PC-3 (cell line): Measurements from ENCODE around the gene CLDN8. TPM values are rescaled to one million over a fixed set of nuclear protein-coding genes. Genes with fewer than 3 reads are reported as not detected.

ENCODE experiments used
- ATAC-seq: fragments of 200-7000 bp; cut with Tn5 transposase; 2 replicates; pipeline ENCODE4 v1.9.1; 2020; ENCODE audit warnings: mild to moderate bottlenecking, moderate library complexity
- BruUV-seq: library from RNA; stranded (reverse); fragments of 400-500 nt; replicated peaks from 2 replicates; lab custom pipeline; 2021; lab: Mats Ljungman, UMichigan
- CTCF ChIA-PET: fragments of 300-600 bp; sonication (Branson Sonifier 250); formaldehyde crosslinking; loops from one replicate; lab custom pipeline; 2022; ENCODE audit warnings: antibody characterized with exemption; lab: Charles Lee
- POLR2A ChIA-PET: fragments of 300-600 bp; sonication (Branson Sonifier 250); formaldehyde crosslinking; loops from one replicate; lab custom pipeline; 2022; ENCODE audit warnings: antibody characterized with exemption; ENCODE audit not compliant: unreplicated experiment; lab: Charles Lee
- DNase-seq: peaks from one replicate; pipeline ENCODE4 v3.0.0-alpha.2; 2015
- H2AFZ ChIP-seq: fragments of 300-600 bp; sonication (generic); 2 replicates; pipeline ENCODE4 v1.6.0; 2016; ENCODE audit warnings: antibody characterized with exemption, low read length
- H3F3A ChIP-seq: fragments of 300-600 bp; sonication (generic); one replicate; pipeline ENCODE4 v1.6.0; 2017; ENCODE audit warnings: antibody characterized with exemption, low read length, control low read depth, mild to moderate bottlenecking; ENCODE audit not compliant: unreplicated experiment
- H3K27ac ChIP-seq: fragments of 300-600 bp; sonication (generic); 2 replicates; pipeline ENCODE4 v1.5.1; 2016; ENCODE audit warnings: mild to moderate bottlenecking, low read length
- H3K27me3 ChIP-seq: fragments of 300-600 bp; sonication (generic); 2 replicates; pipeline ENCODE4 v1.6.1; 2016; ENCODE audit warnings: low read length, mixed read lengths
- H3K36me3 ChIP-seq: fragments of 300-600 bp; sonication (generic); 2 replicates; pipeline ENCODE4 v1.6.1; 2016; ENCODE audit warnings: low read depth, mixed run types, low read length, mixed read lengths
- H3K4me1 ChIP-seq: fragments of 300-600 bp; sonication (generic); 2 replicates; pipeline ENCODE4 v1.5.1; 2016; ENCODE audit warnings: low read length; ENCODE audit not compliant: insufficient read depth
- H3K4me2 ChIP-seq: fragments of 300-600 bp; sonication (generic); 2 replicates; pipeline ENCODE4 v1.6.0; 2016; ENCODE audit warnings: low read length
- H3K4me3 ChIP-seq: fragments of 300-600 bp; sonication (generic); 2 replicates; pipeline ENCODE4 v1.5.1; 2016; ENCODE audit warnings: mild to moderate bottlenecking, low read length, mixed read lengths
- H3K79me2 ChIP-seq: fragments of 300-600 bp; sonication (generic); 2 replicates; pipeline ENCODE4 v1.6.1; 2017; ENCODE audit warnings: low read length, mixed read lengths
- H3K9ac ChIP-seq: fragments of 300-600 bp; sonication (generic); 2 replicates; pipeline ENCODE4 v1.6.0; 2016; ENCODE audit warnings: mild to moderate bottlenecking, low read length
- H3K9me2 ChIP-seq: fragments of 300-600 bp; sonication (generic); replicated peaks from 2 replicates; pipeline ENCODE4 v1.6.1; 2016; ENCODE audit warnings: mixed run types, low read length, mixed read lengths
- H3K9me3 ChIP-seq: fragments of 300-600 bp; sonication (generic); 2 replicates; pipeline ENCODE4 v1.6.1; 2016; ENCODE audit warnings: low read length, mixed read lengths
- H4K20me1 ChIP-seq: fragments of 300-600 bp; sonication (generic); 2 replicates; pipeline ENCODE4 v1.6.1; 2016; ENCODE audit warnings: low read length, mixed read lengths
- EZH2 ChIP-seq: fragments of 300-600 bp; sonication (generic); IDR thresholded peaks from one replicate; pipeline ENCODE4 v1.6.1; 2017; ENCODE audit warnings: antibody characterized with exemption, mild to moderate bottlenecking, low read length; ENCODE audit not compliant: unreplicated experiment
- EZH2phosphoT487 ChIP-seq: fragments of 300-600 bp; sonication (generic); IDR thresholded peaks from 2 replicates; pipeline ENCODE4 v1.6.1; 2018; ENCODE audit warnings: mild to moderate bottlenecking, antibody characterized with exemption, low read length, borderline replicate concordance
- intact Hi-C: fragments of 100-400 bp; cut with micrococcal nuclease; formaldehyde crosslinking; loops from 2 replicates; pipeline ENCODE4 v1.9.0; 2023
- total RNA-seq: library from RNA; depleted of rRNA; stranded (reverse); fragments of >200 nt; gene quantifications from 2 replicates; pipeline ENCODE4 v1.2.3, GENCODE V29; 2014
- TF ChIP-seq, protein P1 (sequence below): fragments of 300-600 bp; sonication (generic); conservative IDR thresholded peaks from 2 replicates; pipeline ENCODE4 v1.5.1; 2017; ENCODE audit warnings: antibody characterized with exemption, low read depth, mild to moderate bottlenecking, low read length

The CLDN8 gene
- total RNA-seq, 1 experiment from 2014 or later = 1.5 TPM

DNA sequence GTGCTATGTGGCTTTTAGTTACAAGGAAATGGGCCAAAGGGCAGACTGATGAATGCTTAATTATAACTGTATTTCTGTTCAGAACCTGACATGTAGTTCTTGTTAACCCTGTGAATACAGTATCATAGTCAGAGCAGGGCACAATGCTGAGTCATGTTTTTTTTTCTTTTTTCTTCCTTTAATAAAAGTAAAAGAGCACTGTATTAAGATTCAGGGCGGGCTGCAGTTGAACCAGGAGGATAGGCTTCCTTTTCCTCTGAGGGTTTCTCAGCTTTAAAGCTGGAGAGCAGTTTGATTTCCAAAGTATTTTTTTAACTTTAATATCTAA lies 8.7 kb downstream of the CLDN8 start:
- Histone ChIP-seq H2AFZ (peak overlapping the region; percentile 42), H3K9me3 (no peaks in the 10 kb centered on the region), H3F3A (no peaks in the 10 kb centered on the region), H3K27me3 (peaks cover 4% of the 10 kb centered on the region; the same call in 1 of the 2 replicates), H4K20me1 (no peaks in the 10 kb centered on the region), H3K4me2 (peak overlapping the region; percentile 36), H3K4me1 (peaks cover 10% of the 10 kb centered on the region), H3K27ac (0 out of 2 replicates have a peak overlapping the region, but pooled peaks have one; percentile 7), H3K9me2 (no peaks in the 10 kb centered on the region), H3K79me2 (no peaks in the 10 kb centered on the region), H3K4me3 (no peak overlapping the region), H3K9ac (no peak overlapping the region), H3K36me3 (no peaks in the 10 kb centered on the region)
- TF ChIP-seq, protein P1, sequence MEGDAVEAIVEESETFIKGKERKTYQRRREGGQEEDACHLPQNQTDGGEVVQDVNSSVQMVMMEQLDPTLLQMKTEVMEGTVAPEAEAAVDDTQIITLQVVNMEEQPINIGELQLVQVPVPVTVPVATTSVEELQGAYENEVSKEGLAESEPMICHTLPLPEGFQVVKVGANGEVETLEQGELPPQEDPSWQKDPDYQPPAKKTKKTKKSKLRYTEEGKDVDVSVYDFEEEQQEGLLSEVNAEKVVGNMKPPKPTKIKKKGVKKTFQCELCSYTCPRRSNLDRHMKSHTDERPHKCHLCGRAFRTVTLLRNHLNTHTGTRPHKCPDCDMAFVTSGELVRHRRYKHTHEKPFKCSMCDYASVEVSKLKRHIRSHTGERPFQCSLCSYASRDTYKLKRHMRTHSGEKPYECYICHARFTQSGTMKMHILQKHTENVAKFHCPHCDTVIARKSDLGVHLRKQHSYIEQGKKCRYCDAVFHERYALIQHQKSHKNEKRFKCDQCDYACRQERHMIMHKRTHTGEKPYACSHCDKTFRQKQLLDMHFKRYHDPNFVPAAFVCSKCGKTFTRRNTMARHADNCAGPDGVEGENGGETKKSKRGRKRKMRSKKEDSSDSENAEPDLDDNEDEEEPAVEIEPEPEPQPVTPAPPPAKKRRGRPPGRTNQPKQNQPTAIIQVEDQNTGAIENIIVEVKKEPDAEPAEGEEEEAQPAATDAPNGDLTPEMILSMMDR = no peak
- TF ChIP-seq EZH2phosphoT487 (no peak), EZH2 (no peak)
- ATAC-seq (no peak), DNase-seq (no peak)
- POLR2A ChIA-PET = no interaction called here
- CTCF ChIA-PET = no interaction called here
- intact Hi-C loops = no loop called here
- no TSS peak for BruUV-seq

DNA sequence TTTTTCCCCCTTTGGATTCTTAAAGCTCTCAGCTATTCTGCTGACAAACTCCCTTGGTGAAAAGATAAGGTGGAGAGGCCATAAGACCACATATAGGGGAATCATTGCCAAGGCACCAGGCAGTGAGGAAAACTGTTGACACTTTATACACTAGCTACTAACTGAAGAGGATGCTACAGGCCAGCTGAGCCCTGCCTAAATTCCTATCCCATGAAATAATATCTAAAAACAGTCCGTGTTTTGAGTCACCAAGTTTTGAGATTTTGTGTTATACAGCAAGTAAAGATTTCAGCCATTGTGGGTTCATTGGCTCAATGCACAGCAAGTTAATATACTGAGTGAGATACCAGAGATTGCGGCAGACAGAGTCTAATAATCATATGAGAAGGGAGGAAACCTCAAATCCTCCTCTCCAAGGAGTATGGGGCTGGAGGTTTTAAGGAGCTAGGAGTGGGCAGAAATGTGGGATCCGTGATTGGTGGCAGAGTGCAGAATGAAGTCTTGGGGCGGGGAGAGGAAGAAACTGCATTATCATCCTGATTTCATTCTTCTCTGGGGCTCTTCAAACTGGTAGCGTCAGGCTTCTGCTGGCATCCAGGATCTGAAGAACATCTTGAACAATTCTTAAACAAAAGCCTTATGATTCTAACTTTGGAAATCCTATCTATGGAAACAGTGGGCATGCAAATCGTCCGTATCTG lies 9.2 kb downstream of the CLDN8 start:
- Histone ChIP-seq H3K4me3 (no peak overlapping the region), H3K9me2 (no peaks in the 10 kb centered on the region), H3F3A (no peaks in the 10 kb centered on the region), H4K20me1 (no peaks in the 10 kb centered on the region), H3K4me2 (peak overlapping the region; percentile 36), H3K27me3 (peaks cover 4% of the 10 kb centered on the region; the same call in 1 of the 2 replicates), H3K79me2 (no peaks in the 10 kb centered on the region), H3K4me1 (peaks cover 10% of the 10 kb centered on the region), H3K9me3 (no peaks in the 10 kb centered on the region), H3K9ac (no peak overlapping the region), H3K36me3 (no peaks in the 10 kb centered on the region), H2AFZ (peak overlapping the region; percentile 42), H3K27ac (0 out of 2 replicates have a peak overlapping the region, but pooled peaks have one; percentile 7)
- TF ChIP-seq EZH2phosphoT487 = no peak
- TF ChIP-seq, protein P1 = no peak
- no peak for TF ChIP-seq EZH2
- DNase-seq (peak; percentile 55), ATAC-seq (no peak)
- CTCF ChIA-PET = no interaction called here
- no TSS peak for BruUV-seq
- POLR2A ChIA-PET = no interaction called here
- intact Hi-C loops = no loop called here

DNA sequence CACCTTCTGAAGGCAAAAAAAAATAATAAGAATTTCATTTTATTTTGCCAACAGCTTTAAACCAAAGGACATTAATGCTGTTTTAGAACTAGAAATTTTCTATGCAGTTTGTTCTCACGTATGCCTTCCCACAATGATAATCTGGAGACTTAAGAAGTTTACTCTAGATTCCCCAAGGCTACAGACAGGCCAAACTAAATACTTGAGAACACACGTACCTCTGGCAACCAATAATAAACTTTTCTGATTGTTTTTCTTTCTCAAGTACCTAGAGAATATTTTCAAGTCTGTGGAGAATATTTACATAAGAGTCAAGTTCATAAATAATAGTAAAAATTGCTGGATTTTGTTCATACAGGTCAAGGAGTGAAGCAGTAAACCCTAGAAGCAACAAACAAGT lies 15.9 kb downstream of the CLDN8 start:
- intact Hi-C loops = loop anchor here (10.0 kb wide), 1 partner anchor 155 kb away; no protein-coding TSS in a partner anchor
- ATAC-seq (no peak), DNase-seq (no peak)
- no peaks in the 10 kb centered on the region for H3K4me1 ChIP-seq
- peaks cover 28% of the 10 kb centered on the region for H3K27me3 ChIP-seq
- no peak overlapping the region for H2AFZ ChIP-seq
- no peak overlapping the region for H3K27ac ChIP-seq
- no peaks in the 10 kb centered on the region for H3K36me3 ChIP-seq
- H3K9me2 ChIP-seq = no peaks in the 10 kb centered on the region
- no peak overlapping the region for H3K4me3 ChIP-seq
- no peak overlapping the region for H3K9ac ChIP-seq
- no TSS peak for BruUV-seq
- H3K79me2 ChIP-seq = no peaks in the 10 kb centered on the region
- H3K4me2 ChIP-seq = no peak overlapping the region
- POLR2A ChIA-PET = no interaction called here
- CTCF ChIA-PET = no interaction called here
- H4K20me1 ChIP-seq = no peaks in the 10 kb centered on the region
- H3F3A ChIP-seq = no peaks in the 10 kb centered on the region
- TF ChIP-seq EZH2 = no peak
- TF ChIP-seq EZH2phosphoT487 = no peak
- TF ChIP-seq, protein P1 = no peak
- H3K9me3 ChIP-seq = no peaks in the 10 kb centered on the region
